Measurements from ENCODE around the gene AGA. TPM values are rescaled to one million over a fixed set of nuclear protein-coding genes. Genes with fewer than 3 reads are reported as not detected.

Gene AGA
- total and polyA plus RNA-seq, 2 donors (not counting 1 experiment from before 2014, with no cell fraction given) = 28.2 to 35.3 TPM

DNA sequence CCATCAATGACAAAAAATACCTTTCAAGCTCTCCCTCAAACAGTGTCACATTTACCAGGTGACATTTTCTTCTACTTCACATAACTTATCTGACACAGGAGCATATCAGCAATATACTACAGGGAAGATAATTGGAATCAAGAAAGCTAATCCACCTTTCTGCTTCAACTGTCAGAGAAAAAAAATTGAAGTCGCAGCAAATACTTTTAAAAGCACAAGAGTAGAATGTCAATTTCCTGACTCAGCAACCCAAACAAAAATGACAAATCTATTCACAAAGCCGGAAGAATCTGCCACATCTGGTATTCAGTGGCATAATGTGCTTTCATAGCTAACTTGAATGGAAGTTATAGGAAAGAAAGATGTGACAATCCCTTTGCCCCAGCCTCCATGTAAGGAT lies 36.7 kb downstream of the AGA start:
- Histone ChIP-seq H3K27ac (ENCODE audit: low read length in 2 of 2) (no peak overlapping the region), H2AFZ (ENCODE audit: insufficient read depth, low read depth, low read length, poor library complexity, severe bottlenecking) (no peak overlapping the region), H3K9me3 (ENCODE audit: control extremely low read depth in 1 of 3, control insufficient read depth in 2 of 3, insufficient read depth in 1 of 3, low read length in 2 of 3) (peaks cover 0 to 4% (median 0%) of the 10 kb centered on the region in 3 donors), H3K36me3 (replicated peaks in 1 of 2; ENCODE audit: control extremely low read depth in 1 of 2, control insufficient read depth in 1 of 2, extremely low read depth in 1 of 2, insufficient read depth in 2 of 2, low read length in 1 of 2) (no peaks in the 10 kb centered on the region), H3K9ac (ENCODE audit: low read length) (no peak overlapping the region), H3K79me2 (ENCODE audit: control insufficient read depth, insufficient read depth, low read length) (no peaks in the 10 kb centered on the region), H3K4me3 (ENCODE audit: control extremely low read depth in 1 of 5, extremely low read depth in 1 of 5, insufficient read depth in 1 of 5, low read depth in 2 of 5, low read length in 4 of 5) (no peak overlapping the region), H3K4me2 (replicated peaks; ENCODE audit: low read depth, low read length, poor library complexity, severe bottlenecking) (no peak overlapping the region), H3K4me1 (ENCODE audit: control insufficient read depth in 2 of 2, insufficient read depth in 2 of 2, low read length in 2 of 2) (no peaks in the 10 kb centered on the region), H4K20me1 (ENCODE audit: control insufficient read depth, insufficient read depth, low read length, poor library complexity, severe bottlenecking) (no peaks in the 10 kb centered on the region), H3K27me3 (replicated peaks in 1 of 4; ENCODE audit: control extremely low read depth in 1 of 4, control insufficient read depth in 3 of 4, insufficient read depth in 4 of 4, low read length in 3 of 4) (no peaks in the 10 kb centered on the region)
- ATAC-seq (ENCODE audit: low read depth) = no peak
- H3K27ac Mint-ChIP-seq = no peak overlapping the region
- ChIA-PET CTCF (no interaction called here), POLR2A (no interaction called here)
- no peaks in the 10 kb centered on the region for H3K4me1 Mint-ChIP-seq
- H3K4me3 Mint-ChIP-seq = no peak overlapping the region
- TF ChIP-seq, protein P1, sequence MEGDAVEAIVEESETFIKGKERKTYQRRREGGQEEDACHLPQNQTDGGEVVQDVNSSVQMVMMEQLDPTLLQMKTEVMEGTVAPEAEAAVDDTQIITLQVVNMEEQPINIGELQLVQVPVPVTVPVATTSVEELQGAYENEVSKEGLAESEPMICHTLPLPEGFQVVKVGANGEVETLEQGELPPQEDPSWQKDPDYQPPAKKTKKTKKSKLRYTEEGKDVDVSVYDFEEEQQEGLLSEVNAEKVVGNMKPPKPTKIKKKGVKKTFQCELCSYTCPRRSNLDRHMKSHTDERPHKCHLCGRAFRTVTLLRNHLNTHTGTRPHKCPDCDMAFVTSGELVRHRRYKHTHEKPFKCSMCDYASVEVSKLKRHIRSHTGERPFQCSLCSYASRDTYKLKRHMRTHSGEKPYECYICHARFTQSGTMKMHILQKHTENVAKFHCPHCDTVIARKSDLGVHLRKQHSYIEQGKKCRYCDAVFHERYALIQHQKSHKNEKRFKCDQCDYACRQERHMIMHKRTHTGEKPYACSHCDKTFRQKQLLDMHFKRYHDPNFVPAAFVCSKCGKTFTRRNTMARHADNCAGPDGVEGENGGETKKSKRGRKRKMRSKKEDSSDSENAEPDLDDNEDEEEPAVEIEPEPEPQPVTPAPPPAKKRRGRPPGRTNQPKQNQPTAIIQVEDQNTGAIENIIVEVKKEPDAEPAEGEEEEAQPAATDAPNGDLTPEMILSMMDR (IDR thresholded peaks at IDR 0.05) = no peak
- no peak for TF ChIP-seq EZH2 (IDR thresholded peaks at IDR 0.05; ENCODE audit: borderline replicate concordance, insufficient read depth, low read depth, low read length, poor library complexity, severe bottlenecking)
- WGBS (ENCODE audit: insufficient coverage) = no CpG with 5 or more reads among the region's 2 CpGs
- peaks cover 13% of the 10 kb centered on the region for H3K27me3 Mint-ChIP-seq
- DNase-seq = no peak
- intact Hi-C loops (cut with micrococcal nuclease) = no loop called here
- H3K9me3 Mint-ChIP-seq (ENCODE audit: insufficient read depth) = no peaks in the 10 kb centered on the region

DNA sequence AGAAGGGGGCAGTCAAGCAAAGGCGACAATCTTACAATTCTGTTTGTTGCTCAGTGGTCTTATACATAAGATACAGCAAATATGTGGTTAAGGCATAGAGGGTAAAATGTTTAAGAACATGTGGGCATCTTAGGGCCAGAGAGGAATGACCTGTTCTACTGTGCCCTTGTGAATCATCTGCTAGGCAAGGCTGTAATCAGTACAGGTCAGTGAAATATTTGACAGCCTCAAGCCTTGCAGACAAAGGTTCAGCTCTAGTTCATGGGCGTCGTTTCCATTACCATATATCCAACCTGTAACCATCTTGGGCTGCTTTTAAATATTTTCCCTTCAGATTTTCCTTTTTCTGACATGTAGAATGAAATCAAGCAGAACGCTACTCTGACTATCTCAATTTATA lies 37.3 kb downstream of the AGA start:
- TF ChIP-seq, protein P1 (IDR thresholded peaks at IDR 0.05) = no peak
- no peak for TF ChIP-seq EZH2 (IDR thresholded peaks at IDR 0.05; ENCODE audit: borderline replicate concordance, insufficient read depth, low read depth, low read length, poor library complexity, severe bottlenecking)
- DNase-seq (no peak), ATAC-seq (ENCODE audit: low read depth) (no peak)
- Histone ChIP-seq H3K79me2 (ENCODE audit: control insufficient read depth, insufficient read depth, low read length) (no peaks in the 10 kb centered on the region), H3K27me3 (replicated peaks in 1 of 4; ENCODE audit: control extremely low read depth in 1 of 4, control insufficient read depth in 3 of 4, insufficient read depth in 4 of 4, low read length in 3 of 4) (no peaks in the 10 kb centered on the region), H4K20me1 (ENCODE audit: control insufficient read depth, insufficient read depth, low read length, poor library complexity, severe bottlenecking) (no peaks in the 10 kb centered on the region), H3K4me3 (ENCODE audit: control extremely low read depth in 1 of 5, extremely low read depth in 1 of 5, insufficient read depth in 1 of 5, low read depth in 2 of 5, low read length in 4 of 5) (no peak overlapping the region), H3K9ac (ENCODE audit: low read length) (no peak overlapping the region), H3K4me2 (replicated peaks; ENCODE audit: low read depth, low read length, poor library complexity, severe bottlenecking) (no peak overlapping the region), H3K27ac (ENCODE audit: low read length in 2 of 2) (no peak overlapping the region), H3K4me1 (ENCODE audit: control insufficient read depth in 2 of 2, insufficient read depth in 2 of 2, low read length in 2 of 2) (no peaks in the 10 kb centered on the region), H3K36me3 (replicated peaks in 1 of 2; ENCODE audit: control extremely low read depth in 1 of 2, control insufficient read depth in 1 of 2, extremely low read depth in 1 of 2, insufficient read depth in 2 of 2, low read length in 1 of 2) (no peaks in the 10 kb centered on the region), H3K9me3 (ENCODE audit: control extremely low read depth in 1 of 3, control insufficient read depth in 2 of 3, insufficient read depth in 1 of 3, low read length in 2 of 3) (peaks cover 0 to 4% (median 0%) of the 10 kb centered on the region in 3 donors), H2AFZ (ENCODE audit: insufficient read depth, low read depth, low read length, poor library complexity, severe bottlenecking) (no peak overlapping the region)
- Mint-ChIP-seq H3K4me1 (no peaks in the 10 kb centered on the region), H3K27ac (no peak overlapping the region), H3K4me3 (no peak overlapping the region), H3K27me3 (peaks cover 16% of the 10 kb centered on the region), H3K9me3 (ENCODE audit: insufficient read depth) (no peaks in the 10 kb centered on the region)
- CTCF ChIA-PET = interaction anchor here (1.4 kb wide), 1 partner anchor 11 kb away, joined by 3 read pairs; no protein-coding TSS in a partner anchor
- intact Hi-C loops (cut with micrococcal nuclease) = no loop called here
- 81% methylated on average over 3 of the region's 4 CpGs for WGBS (ENCODE audit: insufficient coverage)
- POLR2A ChIA-PET = no interaction called here

All from B cell (primary cell).